PC-9 (cell line): ENCODE data around the gene FGD5. TPM values are rescaled to one million over a fixed set of nuclear protein-coding genes. Genes with fewer than 3 reads are reported as not detected.

Experiments
- BruUV-seq: library from RNA; stranded (reverse); fragments of 400-500 nt; replicated peaks from 2 replicates; lab custom pipeline; 2021; lab: Mats Ljungman, UMichigan
- CTCF ChIA-PET: fragments of 300-600 bp; sonication (Branson Sonifier 250); formaldehyde crosslinking; loops from one replicate; lab custom pipeline; 2022; ENCODE audit warnings: antibody characterized with exemption; lab: Charles Lee
- POLR2A ChIA-PET: fragments of 300-600 bp; sonication (Branson Sonifier 250); formaldehyde crosslinking; loops from one replicate; lab custom pipeline; 2022; ENCODE audit warnings: antibody characterized with exemption; ENCODE audit not compliant: unreplicated experiment; lab: Charles Lee
- DNase-seq, 2 experiments: peaks; one replicate each; pipeline versions ENCODE4 v3.0.0 to v3.0.0-alpha.2; 2015 to 2022; ENCODE audit warnings: mixed read lengths in 1 of 2
- H2AFZ ChIP-seq: fragments of 200-600 bp; sonication (generic); 2 replicates; pipeline ENCODE4 v1.8.1; 2017; ENCODE audit warnings: antibody characterized with exemption
- H3F3A ChIP-seq: fragments of 200-600 bp; sonication (generic); 2 replicates; pipeline ENCODE4 v1.8.1; 2017; ENCODE audit warnings: antibody characterized with exemption, mild to moderate bottlenecking, low read depth; ENCODE audit not compliant: insufficient read depth
- H3K27ac ChIP-seq: fragments of 200-600 bp; sonication (generic); 2 replicates; pipeline ENCODE4 v1.6.1; 2016; ENCODE audit warnings: mixed run types
- H3K27me3 ChIP-seq: fragments of 200-600 bp; sonication (generic); 2 replicates; pipeline ENCODE4 v1.6.1; 2016; ENCODE audit warnings: low read depth, mixed run types; ENCODE audit not compliant: insufficient read depth
- H3K36me3 ChIP-seq: fragments of 200-600 bp; sonication (generic); 2 replicates; pipeline ENCODE4 v1.6.1; 2016; ENCODE audit warnings: low read depth, mixed run types
- H3K4me1 ChIP-seq: fragments of 200-600 bp; sonication (generic); replicated peaks from 2 replicates; pipeline ENCODE4 v1.6.1; 2016; ENCODE audit warnings: mixed run types; ENCODE audit not compliant: insufficient read depth
- H3K4me2 ChIP-seq: fragments of 200-600 bp; sonication (generic); 2 replicates; pipeline ENCODE4 v1.6.1; 2017; ENCODE audit warnings: mixed run types
- H3K4me3 ChIP-seq: fragments of 200-600 bp; sonication (generic); 2 replicates; pipeline ENCODE4 v1.6.1; 2016; ENCODE audit warnings: mixed run types
- H3K79me2 ChIP-seq: fragments of 200-600 bp; sonication (generic); 2 replicates; pipeline ENCODE4 v1.6.1; 2017; ENCODE audit warnings: low read depth, mixed run types
- H3K9me2 ChIP-seq: fragments of 200-600 bp; sonication (generic); 2 replicates; pipeline ENCODE4 v1.8.1; 2017; ENCODE audit warnings: mild to moderate bottlenecking; ENCODE audit not compliant: insufficient read depth
- H3K9me3 ChIP-seq: fragments of 200-600 bp; sonication (generic); 2 replicates; pipeline ENCODE4 v1.8.1; 2016; ENCODE audit warnings: low read depth; ENCODE audit not compliant: insufficient read depth
- H4K20me1 ChIP-seq: fragments of 200-600 bp; sonication (generic); 2 replicates; pipeline ENCODE4 v1.8.1; 2017; ENCODE audit not compliant: insufficient read depth
- EZH2 ChIP-seq: fragments of 200-600 bp; sonication (generic); IDR thresholded peaks from 2 replicates; pipeline ENCODE4 v1.8.0; 2017; ENCODE audit warnings: antibody characterized with exemption, low read depth
- intact Hi-C: fragments of 100-400 bp; cut with micrococcal nuclease; formaldehyde crosslinking; loops from one replicate; pipeline ENCODE4 v1.10.0; 2022; ENCODE audit not compliant: unreplicated experiment
- total RNA-seq: library from RNA; stranded (reverse); gene quantifications from 2 replicates; pipeline ENCODE4 v1.2.3, GENCODE V29; 2021
- TF ChIP-seq, protein P1 (sequence below): fragments of 200-600 bp; sonication (generic); conservative IDR thresholded peaks from 2 replicates; pipeline ENCODE4 v1.6.1; 2017; ENCODE audit warnings: mixed run types, antibody characterized with exemption, mild to moderate bottlenecking, moderate library complexity

FGD5 gene
- total RNA-seq, 1 experiment from 2014 or later = not detected

GRCh38 chr3:14824646-14825045 lies 5.9 kb downstream of the FGD5 start:
- intact Hi-C loops = no loop called here
- no peak for DNase-seq
- TF ChIP-seq, protein P1, sequence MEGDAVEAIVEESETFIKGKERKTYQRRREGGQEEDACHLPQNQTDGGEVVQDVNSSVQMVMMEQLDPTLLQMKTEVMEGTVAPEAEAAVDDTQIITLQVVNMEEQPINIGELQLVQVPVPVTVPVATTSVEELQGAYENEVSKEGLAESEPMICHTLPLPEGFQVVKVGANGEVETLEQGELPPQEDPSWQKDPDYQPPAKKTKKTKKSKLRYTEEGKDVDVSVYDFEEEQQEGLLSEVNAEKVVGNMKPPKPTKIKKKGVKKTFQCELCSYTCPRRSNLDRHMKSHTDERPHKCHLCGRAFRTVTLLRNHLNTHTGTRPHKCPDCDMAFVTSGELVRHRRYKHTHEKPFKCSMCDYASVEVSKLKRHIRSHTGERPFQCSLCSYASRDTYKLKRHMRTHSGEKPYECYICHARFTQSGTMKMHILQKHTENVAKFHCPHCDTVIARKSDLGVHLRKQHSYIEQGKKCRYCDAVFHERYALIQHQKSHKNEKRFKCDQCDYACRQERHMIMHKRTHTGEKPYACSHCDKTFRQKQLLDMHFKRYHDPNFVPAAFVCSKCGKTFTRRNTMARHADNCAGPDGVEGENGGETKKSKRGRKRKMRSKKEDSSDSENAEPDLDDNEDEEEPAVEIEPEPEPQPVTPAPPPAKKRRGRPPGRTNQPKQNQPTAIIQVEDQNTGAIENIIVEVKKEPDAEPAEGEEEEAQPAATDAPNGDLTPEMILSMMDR = no peak
- no peak for TF ChIP-seq EZH2
- no peak overlapping the region for H3K4me2 ChIP-seq
- H3K27me3 ChIP-seq = peaks cover 21% of the 10 kb centered on the region
- CTCF ChIA-PET = no interaction called here
- no peaks in the 10 kb centered on the region for H3K9me3 ChIP-seq
- no TSS peak for BruUV-seq
- H4K20me1 ChIP-seq = no peaks in the 10 kb centered on the region
- no peak overlapping the region for H2AFZ ChIP-seq
- H3K4me3 ChIP-seq = no peak overlapping the region
- H3K4me1 ChIP-seq = no peaks in the 10 kb centered on the region
- no peaks in the 10 kb centered on the region for H3K36me3 ChIP-seq
- H3F3A ChIP-seq = no peaks in the 10 kb centered on the region
- H3K79me2 ChIP-seq = no peaks in the 10 kb centered on the region
- no peak overlapping the region for H3K27ac ChIP-seq
- POLR2A ChIA-PET = no interaction called here
- no peaks in the 10 kb centered on the region for H3K9me2 ChIP-seq

DNA sequence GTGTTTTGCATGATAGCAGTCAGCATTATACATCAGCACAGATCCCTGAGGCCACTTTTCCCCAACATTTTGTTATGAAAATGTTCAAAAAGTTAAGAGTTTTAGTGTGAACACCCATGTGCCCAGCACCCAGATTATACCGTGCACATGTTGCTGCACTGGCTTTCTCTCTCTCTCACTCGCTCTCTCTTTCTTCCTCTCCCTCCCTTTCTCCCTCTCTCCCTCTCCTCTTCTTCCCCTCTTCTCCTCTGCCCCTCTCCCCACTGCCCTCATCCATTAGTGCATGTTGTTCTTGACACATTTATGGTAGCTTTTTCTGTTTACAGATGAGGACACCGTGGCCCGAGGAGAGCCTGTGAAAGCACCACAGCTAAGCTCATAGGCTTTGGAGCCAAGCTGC lies 7.3 kb downstream of the FGD5 start:
- Histone ChIP-seq H3F3A (no peaks in the 10 kb centered on the region), H3K27ac (no peak overlapping the region), H3K4me3 (no peak overlapping the region), H2AFZ (no peak overlapping the region), H3K4me1 (no peaks in the 10 kb centered on the region), H3K9me2 (no peaks in the 10 kb centered on the region), H3K4me2 (no peak overlapping the region), H3K27me3 (peaks cover 28% of the 10 kb centered on the region), H3K79me2 (no peaks in the 10 kb centered on the region), H3K36me3 (no peaks in the 10 kb centered on the region), H3K9me3 (no peaks in the 10 kb centered on the region), H4K20me1 (no peaks in the 10 kb centered on the region)
- CTCF ChIA-PET = no interaction called here
- POLR2A ChIA-PET = no interaction called here
- TF ChIP-seq, protein P1 = no peak
- no peak for TF ChIP-seq EZH2
- intact Hi-C loops = no loop called here
- no peak for DNase-seq
- BruUV-seq = no TSS peak

DNA sequence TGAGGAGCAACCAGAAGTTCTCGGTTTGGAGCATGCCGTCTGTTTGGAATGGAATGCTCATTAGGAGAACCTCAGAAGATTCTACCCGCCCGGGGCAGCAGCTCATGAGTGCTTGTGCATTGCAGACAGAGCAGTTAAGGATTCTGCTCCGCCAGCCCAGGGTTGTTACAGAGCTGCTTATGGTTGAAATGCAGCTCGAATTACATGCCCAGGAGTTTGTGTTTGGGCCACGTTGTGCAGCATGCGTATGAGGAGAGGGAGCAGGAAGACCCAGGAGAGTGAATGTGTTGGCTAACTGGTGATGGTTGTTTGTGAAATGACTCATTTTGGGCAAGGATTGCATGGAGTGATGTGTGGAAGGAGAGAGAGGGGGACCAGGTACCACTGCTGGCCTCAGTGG lies 9.0 kb downstream of the FGD5 start:
- POLR2A ChIA-PET = no interaction called here
- CTCF ChIA-PET = no interaction called here
- no peaks in the 10 kb centered on the region for H3K9me3 ChIP-seq

More for the DNA sequence above, 9.0 kb downstream of the FGD5 start:
- DNase-seq = peak in 1 of 2 experiments; percentile 45
- Histone ChIP-seq H3F3A (no peaks in the 10 kb centered on the region), H3K4me2 (no peak overlapping the region), H3K4me3 (no peak overlapping the region), H3K4me1 (no peaks in the 10 kb centered on the region), H3K27ac (no peak overlapping the region), H4K20me1 (no peaks in the 10 kb centered on the region), H2AFZ (no peak overlapping the region), H3K9me2 (no peaks in the 10 kb centered on the region), H3K27me3 (peaks cover 28% of the 10 kb centered on the region; the same call in 1 of the 2 replicates), H3K36me3 (no peaks in the 10 kb centered on the region), H3K79me2 (no peaks in the 10 kb centered on the region)
- no TSS peak for BruUV-seq
- intact Hi-C loops = no loop called here
- no peak for TF ChIP-seq EZH2
- TF ChIP-seq, protein P1 = no peak
